Fibroblast of lung (primary cell): Measurements from ENCODE around the gene ZNF558.

Experiments used
- CTCF ChIP-seq, 2 donors: IDR thresholded peaks in 1 of 2; conservative IDR thresholded peaks in 1 of 2; 1 replicate in 1 of 2; 2 replicates in 1 of 2; pipeline ENCODE4 v1.5.1; 2011 to 2012; ENCODE audit warnings: low read length in 2 of 2, control low read depth in 1 of 2, inconsistent platforms in 1 of 2, low read depth in 1 of 2, mild to moderate bottlenecking in 1 of 2
- EZH2 ChIP-seq: IDR thresholded peaks from 2 replicates; pipeline ENCODE4 v1.5.1; 2012; ENCODE audit warnings: low read length, control low read depth, mild to moderate bottlenecking; ENCODE audit errors: missing control alignments

- TF ChIP-seq CTCF (conservative IDR thresholded peaks at IDR 0.05 in 1 of 2, IDR thresholded peaks at IDR 0.05 in 1 of 2; ENCODE audit: low read depth in 1 of 2, low read length in 2 of 2) (no peak), EZH2 (no peak)
Observed at GRCh38 chr19:8806661-8807060, 25.4 kb downstream of the ZNF558 start.
